ENCODE data around the gene CCDC158.
"Not testable (repeated sequence)": the region's sequence is repeated elsewhere in the genome, so short reads cannot be mapped to it uniquely, and the experiment has no call there.

The CCDC158 gene

GRCh38 chr4:76429636-76430035, 8.7 kb upstream of the CCDC158 start:
- no peak for DNase-seq

GRCh38 chr4:76426272-76426671, 5.3 kb upstream of the CCDC158 start:
- DNase-seq = no peak

GRCh38 chr4:76423159-76423558, 2.2 kb upstream of the CCDC158 start:
- not testable (repeated sequence) for DNase-seq

DNA sequence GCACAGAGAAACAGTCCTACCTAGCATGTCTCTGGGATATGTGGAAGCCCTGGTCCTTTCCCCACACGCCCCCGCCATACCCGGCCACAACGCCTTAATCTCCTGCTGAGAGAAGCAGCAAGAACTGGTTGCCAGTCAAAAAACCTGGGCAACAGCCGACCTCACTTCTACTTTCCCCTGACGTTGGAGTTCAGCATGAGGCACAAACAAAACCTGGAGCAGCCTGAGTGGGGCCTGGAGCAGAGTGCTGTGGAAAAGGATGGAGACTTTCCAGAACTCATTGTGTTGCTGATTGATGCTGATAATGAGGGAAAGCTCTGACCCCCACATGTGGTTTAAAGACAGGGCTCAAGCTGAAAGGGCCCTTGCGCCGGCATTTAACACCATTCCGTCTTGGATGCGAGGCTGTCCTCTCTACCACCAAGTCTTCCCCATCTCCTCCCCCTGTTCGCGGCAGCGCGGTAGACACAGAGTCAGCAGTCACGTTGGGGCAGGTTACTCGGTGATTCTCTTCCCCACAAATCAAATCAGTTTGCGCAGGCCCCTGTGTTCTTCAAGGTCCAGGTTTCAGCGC, 666 bp downstream of the CCDC158 start:
- DNase-seq = peak; percentile 79

GRCh38 chr4:76410636-76411035, 10.3 kb downstream of the CCDC158 start:
- DNase-seq = no peak

GRCh38 chr4:76407440-76408119, 13.4 kb downstream of the CCDC158 start:
- DNase-seq = no peak

DNA sequence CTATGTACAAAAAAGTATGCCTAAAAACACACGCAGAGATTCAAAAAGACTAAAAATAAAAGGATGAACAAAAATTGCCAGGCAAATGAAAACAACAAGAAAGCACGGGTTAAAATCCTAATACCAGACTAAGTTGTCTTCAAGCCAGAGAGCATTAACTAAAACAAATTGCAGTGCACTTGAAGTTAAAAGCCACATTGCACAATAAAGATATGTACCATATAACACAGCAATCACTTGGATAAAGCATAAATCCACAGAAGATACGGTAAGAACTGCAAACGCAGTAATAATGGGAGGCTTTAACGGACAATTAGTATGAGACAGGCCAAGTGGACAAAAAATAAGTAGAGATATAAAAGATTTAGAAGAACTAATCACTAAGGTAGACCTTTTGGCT, 14.9 kb downstream of the CCDC158 start:
- no peak for DNase-seq

- DNase-seq = no peak
These were observed 19.3 kb downstream of the CCDC158 start for GRCh38 chr4:76401654-76402053.

GRCh38 chr4:76388160-76388908, 32.6 kb downstream of the CCDC158 start:
- DNase-seq = no peak

GRCh38 chr4:76386566-76387305, 34.2 kb downstream of the CCDC158 start:
- no peak for DNase-seq

DNA sequence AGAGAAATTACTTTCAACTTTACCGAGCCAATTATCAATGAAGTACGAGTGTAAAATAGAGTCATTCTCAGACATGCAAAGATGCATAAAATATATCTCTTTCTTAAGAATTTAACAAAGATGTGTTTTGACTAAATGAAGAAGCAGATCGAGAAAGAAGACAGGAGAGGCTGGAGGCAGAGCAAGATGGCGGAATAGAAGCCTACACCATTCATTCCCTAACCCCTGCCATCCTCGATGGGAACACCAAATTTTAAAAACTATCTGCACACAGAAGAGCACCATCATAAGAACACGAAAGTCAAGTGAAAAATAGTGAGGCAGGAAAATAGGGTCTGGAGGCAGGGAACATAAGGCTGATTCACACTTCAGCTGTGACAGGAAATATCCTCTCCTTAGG, 35.0 kb downstream of the CCDC158 start:
- no peak for DNase-seq

DNA sequence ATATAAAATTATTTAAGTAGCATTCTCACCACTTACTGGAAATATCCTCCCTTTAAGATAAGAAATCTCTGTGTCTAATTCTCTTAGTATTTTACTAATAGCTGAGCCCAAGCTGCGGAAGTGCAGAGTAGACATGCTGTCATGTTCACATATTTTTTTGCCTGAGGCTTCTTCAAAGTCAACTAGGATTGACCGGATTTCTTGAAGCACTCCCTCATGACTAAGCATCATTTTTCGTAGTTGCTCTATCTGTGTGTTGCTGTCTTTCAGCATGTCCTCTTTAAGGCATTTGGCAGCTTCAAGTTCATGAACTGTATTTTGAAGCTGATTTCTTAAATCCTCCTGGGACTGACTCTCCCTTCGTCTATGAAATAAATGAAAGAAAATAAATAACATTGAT, 36.9 kb downstream of the CCDC158 start:
- no peak for DNase-seq

GRCh38 chr4:76383001-76383400, 37.9 kb downstream of the CCDC158 start:
- DNase-seq = no peak

GRCh38 chr4:76381986-76382385, 39.0 kb downstream of the CCDC158 start:
- DNase-seq = no peak

- no peak for DNase-seq
These were observed 40.4 kb downstream of the CCDC158 start for GRCh38 chr4:76380561-76380960.

DNA sequence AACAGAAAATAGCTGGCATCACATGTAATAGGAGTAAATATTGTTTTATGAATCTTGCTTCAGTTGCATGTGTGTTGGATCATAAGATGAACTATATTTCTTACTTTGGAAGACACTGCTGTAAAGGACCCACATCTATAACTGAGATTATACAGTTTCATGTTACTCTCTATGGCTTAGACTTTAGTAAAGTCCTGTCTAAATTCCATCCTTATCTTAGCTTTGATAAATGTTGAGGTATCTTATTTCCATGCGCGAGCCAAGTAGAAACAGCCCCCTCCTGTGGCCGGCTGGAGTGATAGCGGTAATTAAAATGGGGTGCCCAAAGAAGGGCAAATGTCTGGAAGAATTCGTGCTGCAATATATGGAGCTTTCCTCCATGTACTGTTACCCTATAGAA, 43.0 kb downstream of the CCDC158 start:
- peak; percentile 16 for DNase-seq

DNA sequence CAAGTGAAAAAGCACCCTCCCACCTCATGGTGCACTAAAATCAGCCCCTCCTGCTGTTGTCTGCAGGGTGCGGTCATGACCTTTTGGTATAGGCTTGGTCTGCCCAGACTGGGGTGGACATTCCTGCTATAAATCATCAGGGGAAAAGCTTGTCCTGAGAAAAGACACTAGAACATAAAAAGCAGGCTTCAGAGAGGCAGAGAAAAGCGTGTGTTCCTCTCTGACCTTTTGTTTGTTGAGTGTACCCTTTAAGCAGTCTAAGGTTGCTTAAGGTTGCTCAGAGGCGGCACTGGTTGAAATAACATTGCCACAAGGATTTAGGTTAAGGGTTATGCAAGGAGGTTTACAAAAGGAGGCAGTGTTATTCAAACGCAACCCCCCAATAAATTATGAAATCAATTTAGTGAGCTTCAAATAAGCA, 43.5 kb downstream of the CCDC158 start:
- peak; percentile 2 for DNase-seq

DNA sequence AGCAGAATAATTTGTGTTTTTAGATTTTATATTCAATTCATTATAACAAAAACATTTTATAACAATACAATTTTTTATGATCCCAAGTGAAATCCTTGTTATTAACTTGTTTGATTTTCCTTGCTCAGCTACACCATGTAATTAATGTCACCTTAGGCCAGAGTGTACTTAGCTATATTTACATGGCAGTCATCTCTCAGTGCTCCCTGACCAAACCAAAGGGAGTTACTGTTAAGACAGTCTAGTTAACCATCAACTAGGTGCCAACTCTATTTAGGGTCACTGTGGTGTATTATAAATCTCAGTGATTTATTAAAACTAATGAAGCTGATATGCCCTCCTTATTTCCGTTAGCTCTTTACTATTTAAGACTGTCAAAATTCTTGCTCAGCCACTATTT, 44.4 kb downstream of the CCDC158 start:
- DNase-seq = no peak

- no peak for DNase-seq
These were observed 45.2 kb downstream of the CCDC158 start for GRCh38 chr4:76375703-76376102.

DNA sequence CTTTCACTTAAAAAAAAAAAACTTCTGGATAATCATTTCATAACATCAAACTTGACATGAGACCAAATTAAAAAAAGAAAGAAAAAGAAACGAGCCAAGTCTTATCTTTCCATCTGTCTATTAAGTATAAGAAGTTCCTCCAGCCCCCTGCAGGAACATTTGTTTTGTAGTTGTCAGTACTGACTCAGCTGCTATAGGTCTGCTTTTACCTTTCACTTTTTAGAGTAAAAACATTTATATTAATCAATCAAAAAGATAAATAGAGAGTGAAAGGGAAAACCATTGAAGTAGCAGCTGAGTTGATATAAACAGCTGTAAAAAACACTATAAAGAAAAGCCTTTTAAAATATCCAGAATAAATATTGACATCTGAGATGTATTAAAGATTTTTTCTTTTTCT, 46.1 kb downstream of the CCDC158 start:
- no peak for DNase-seq

GRCh38 chr4:76373919-76374552, 46.9 kb downstream of the CCDC158 start:
- no peak for DNase-seq

DNA sequence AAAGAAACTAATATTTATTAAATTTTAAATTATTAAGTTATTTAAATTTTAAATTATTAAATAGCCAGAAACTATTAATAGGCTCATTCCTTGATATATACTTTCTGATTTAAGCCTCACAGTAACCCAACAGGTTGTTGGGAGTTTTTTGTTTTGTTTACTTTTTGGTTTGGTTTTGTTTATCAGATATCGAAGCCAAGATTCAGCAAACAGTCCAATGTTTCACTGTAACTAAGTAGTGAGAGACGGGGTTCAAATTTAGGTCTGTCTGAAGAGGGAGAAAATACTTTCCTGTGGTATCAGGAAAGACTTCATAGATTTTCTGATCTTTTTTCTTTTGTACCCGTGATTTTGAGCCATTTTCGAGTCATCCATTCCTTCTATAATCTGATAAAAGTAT, 54.2 kb downstream of the CCDC158 start:
- DNase-seq = no peak

GRCh38 chr4:76365636-76366035, 55.3 kb downstream of the CCDC158 start:
- no peak for DNase-seq

Measured in retina (tissue), 1 donor.